ENCODE results near the gene BTBD7.

BTBD7 gene

DNA sequence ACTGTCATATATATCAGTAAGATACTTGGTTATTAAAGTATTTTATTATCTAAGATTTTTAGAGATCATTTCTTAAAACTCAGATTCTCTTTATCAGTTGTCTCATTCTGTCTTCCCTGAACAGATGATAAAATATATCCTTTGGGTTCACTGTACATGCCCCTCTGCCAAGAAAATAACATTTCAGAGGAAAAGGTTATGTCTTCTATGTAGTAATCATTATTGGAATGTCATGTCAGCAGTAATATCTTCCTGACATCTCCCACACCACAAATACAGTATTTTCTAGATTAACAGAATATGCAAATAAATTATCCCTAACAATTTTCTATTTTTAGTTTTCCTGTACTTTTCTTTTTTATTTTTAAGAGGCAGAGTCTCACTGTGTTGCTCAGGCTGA is 26.0 kb downstream of the BTBD7 start:
- TF ChIP-seq, protein P1, sequence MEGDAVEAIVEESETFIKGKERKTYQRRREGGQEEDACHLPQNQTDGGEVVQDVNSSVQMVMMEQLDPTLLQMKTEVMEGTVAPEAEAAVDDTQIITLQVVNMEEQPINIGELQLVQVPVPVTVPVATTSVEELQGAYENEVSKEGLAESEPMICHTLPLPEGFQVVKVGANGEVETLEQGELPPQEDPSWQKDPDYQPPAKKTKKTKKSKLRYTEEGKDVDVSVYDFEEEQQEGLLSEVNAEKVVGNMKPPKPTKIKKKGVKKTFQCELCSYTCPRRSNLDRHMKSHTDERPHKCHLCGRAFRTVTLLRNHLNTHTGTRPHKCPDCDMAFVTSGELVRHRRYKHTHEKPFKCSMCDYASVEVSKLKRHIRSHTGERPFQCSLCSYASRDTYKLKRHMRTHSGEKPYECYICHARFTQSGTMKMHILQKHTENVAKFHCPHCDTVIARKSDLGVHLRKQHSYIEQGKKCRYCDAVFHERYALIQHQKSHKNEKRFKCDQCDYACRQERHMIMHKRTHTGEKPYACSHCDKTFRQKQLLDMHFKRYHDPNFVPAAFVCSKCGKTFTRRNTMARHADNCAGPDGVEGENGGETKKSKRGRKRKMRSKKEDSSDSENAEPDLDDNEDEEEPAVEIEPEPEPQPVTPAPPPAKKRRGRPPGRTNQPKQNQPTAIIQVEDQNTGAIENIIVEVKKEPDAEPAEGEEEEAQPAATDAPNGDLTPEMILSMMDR (IDR thresholded peaks at IDR 0.05) = no peak
- Histone ChIP-seq H3K36me3 (no peaks in the 10 kb centered on the region), H3K9me3 (no peaks in the 10 kb centered on the region), H3K4me3 (no peak overlapping the region), H3K27ac (no peak overlapping the region), H3K4me1 (peaks cover 0 to 58% (median 3%) of the 10 kb centered on the region in 4 donors), H3K27me3 (no peaks in the 10 kb centered on the region)
- intact Hi-C loops (cut with DNase I; ENCODE audit: low total_unique reads) = no loop called here
- no peak for DNase-seq

DNA sequence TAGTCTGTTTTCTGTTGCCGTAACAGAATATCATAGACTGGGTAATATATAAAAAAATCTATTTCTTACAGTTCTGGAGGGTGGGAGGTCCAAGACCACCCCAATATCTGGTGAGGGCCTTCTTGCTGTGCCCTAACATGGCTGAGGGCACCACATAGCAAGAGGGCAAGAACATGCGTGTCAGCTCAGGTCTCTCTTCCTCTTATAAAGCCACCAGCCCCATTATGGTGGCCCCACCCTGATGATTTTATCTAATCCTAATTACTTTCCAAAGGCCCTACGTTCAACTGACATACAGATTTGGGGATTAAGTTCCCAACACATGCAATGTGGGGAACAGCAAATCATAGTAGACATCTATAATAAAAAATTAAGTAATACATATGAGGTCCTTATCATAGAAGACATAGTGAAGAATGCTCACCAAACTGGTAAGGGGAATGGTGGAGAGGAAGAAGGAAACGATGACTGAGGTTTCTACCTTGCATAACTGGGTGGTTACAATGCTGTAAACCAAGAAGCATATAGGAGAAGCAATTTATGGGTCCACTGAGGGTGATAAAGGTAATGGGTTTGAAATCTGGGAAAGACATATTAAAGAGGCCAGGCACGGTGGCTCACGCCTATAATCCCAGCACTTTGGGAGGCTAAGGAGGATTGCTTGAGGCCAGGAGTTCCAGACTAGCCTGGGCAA is 27.0 kb downstream of the BTBD7 start:
- H3K36me3 ChIP-seq = no peaks in the 10 kb centered on the region
- TF ChIP-seq, protein P1 (IDR thresholded peaks at IDR 0.05) = no peak
- H3K27me3 ChIP-seq = no peaks in the 10 kb centered on the region
- H3K4me3 ChIP-seq = no peak overlapping the region
- no peak for DNase-seq
- no peaks in the 10 kb centered on the region for H3K9me3 ChIP-seq
- intact Hi-C loops (cut with DNase I; ENCODE audit: low total_unique reads) = no loop called here
- H3K27ac ChIP-seq = no peak overlapping the region
- peaks cover 0 to 50% (median 2%) of the 10 kb centered on the region in 4 donors for H3K4me1 ChIP-seq

DNA sequence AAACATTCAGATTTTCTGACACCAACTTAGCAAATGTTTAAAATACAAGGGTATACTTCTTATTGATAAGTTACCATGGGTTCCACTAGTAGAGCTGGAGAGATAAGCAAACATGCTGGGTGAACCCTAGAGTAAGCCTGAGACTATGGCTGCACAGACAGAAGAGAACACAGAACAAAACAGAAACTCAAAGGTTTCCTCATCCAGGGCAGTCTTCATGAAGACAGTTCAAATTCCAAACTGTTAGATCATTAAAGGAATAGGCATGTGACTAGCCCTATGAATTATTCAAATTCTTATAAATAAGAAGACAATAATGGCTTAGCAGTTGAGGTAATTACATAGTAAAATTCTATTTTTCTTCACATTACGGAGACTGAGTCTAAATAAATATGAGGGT is 28.1 kb downstream of the BTBD7 start:
- peaks cover 0 to 46% (median 2%) of the 10 kb centered on the region in 4 donors for H3K4me1 ChIP-seq
- H3K4me3 ChIP-seq = no peak overlapping the region
- intact Hi-C loops (cut with DNase I; ENCODE audit: low total_unique reads) = no loop called here
- no peaks in the 10 kb centered on the region for H3K27me3 ChIP-seq
- H3K27ac ChIP-seq = no peak overlapping the region
- H3K36me3 ChIP-seq = no peaks in the 10 kb centered on the region
- TF ChIP-seq, protein P1 (IDR thresholded peaks at IDR 0.05) = no peak
- H3K9me3 ChIP-seq = no peaks in the 10 kb centered on the region
- DNase-seq = no peak

DNA sequence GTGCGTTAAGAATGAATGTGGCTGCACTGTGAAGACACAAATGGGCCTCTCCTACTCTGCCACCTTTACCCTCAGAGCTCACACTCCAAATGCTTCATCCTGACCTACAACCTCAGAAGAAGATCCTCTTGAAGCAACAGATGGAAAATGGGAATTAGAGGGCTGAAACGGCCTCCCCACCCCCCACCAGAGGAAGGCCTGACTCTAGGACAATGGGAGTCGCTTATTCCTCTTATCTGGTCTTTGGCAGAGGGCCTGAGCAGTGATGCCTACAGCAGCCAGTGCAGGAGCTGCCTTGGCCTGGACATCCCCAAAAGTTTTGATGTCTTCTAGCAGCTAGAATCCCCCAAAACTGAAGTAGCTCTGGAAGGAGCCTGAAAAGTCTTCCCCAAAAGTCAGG is 29.2 kb downstream of the BTBD7 start:
- no peak for DNase-seq
- Histone ChIP-seq H3K9me3 (no peaks in the 10 kb centered on the region), H3K27me3 (no peaks in the 10 kb centered on the region), H3K27ac (no peak overlapping the region), H3K36me3 (no peaks in the 10 kb centered on the region), H3K4me3 (no peak overlapping the region), H3K4me1 (peaks cover 0 to 57% (median 2%) of the 10 kb centered on the region in 4 donors)
- TF ChIP-seq, protein P1 (IDR thresholded peaks at IDR 0.05) = no peak
- intact Hi-C loops (cut with DNase I; ENCODE audit: low total_unique reads) = no loop called here

DNA sequence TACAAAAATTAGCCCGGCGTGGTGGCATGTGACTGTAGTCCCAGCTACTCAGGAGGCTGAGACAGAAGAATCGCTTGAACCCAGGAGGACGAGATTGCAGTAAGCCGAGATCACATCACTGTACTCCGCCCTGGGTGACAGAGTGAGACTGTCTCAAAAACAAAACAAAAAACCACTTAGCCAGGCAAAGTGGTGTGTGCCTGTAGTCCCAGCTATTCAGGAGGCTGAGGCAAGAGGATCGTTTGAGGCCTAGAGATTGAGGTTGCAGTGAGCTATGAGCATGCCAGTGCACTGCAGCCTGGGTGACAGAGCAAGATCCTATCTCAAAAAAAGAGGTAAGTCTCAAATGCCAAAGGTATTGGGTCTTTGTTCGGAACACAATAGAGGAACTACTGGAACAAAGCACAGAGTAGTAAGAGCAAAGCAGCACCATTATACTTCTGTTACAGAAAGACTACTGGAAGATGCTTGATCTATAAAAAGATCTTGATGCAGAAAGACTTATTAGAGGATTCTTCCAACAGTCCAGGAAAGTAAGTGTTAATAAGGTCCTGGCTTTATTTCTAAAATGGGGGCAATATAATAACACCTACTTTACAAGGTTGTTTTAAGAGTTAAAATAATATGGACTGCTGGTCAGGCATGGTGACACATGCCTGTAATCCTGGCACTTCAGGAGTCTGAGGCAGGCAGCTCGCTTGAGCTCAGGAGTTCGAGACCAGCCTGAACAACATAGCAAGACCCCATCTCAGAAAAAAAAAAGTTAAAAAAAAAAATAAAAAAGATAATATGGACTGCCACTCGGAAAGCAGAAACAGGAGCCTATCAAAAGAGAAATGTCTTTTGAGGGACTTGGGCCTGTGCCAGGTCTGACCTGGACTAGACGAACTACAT is 29.9 kb downstream of the BTBD7 start:
- no peaks in the 10 kb centered on the region for H3K9me3 ChIP-seq
- no peak overlapping the region for H3K4me3 ChIP-seq

More for the DNA sequence above, 29.9 kb downstream of the BTBD7 start:
- Histone ChIP-seq H3K27ac (no peak overlapping the region), H3K27me3 (no peaks in the 10 kb centered on the region), H3K36me3 (no peaks in the 10 kb centered on the region), H3K4me1 (peaks cover 0 to 61% (median 2%) of the 10 kb centered on the region in 4 donors)
- DNase-seq = no peak
- intact Hi-C loops (cut with DNase I; ENCODE audit: low total_unique reads) = no loop called here
- TF ChIP-seq, protein P1 (IDR thresholded peaks at IDR 0.05) = no peak

Data from tibial artery (tissue), 4 donors.